ENCODE measurements around the gene VDAC1. TPM values are rescaled to one million over a fixed set of nuclear protein-coding genes. Genes with fewer than 3 reads are reported as not detected.

The VDAC1 gene
- total RNA-seq, 1 donor from 2014 or later = 165 TPM

GRCh38 chr5:134006115-134006514 is 1.3 kb upstream of the VDAC1 start:
- no peak for DNase-seq (ENCODE audit: low spot score)
- Mint-ChIP-seq H3K27ac (ENCODE audit: unreplicated experiment) (no peak overlapping the region), H3K27me3 (ENCODE audit: unreplicated experiment) (peaks cover 15% of the 10 kb centered on the region), H3K36me3 (ENCODE audit: low read depth, unreplicated experiment) (peaks cover 6% of the 10 kb centered on the region), H3K4me1 (ENCODE audit: unreplicated experiment) (peaks cover 28% of the 10 kb centered on the region), H3K9me3 (ENCODE audit: unreplicated experiment) (no peaks in the 10 kb centered on the region), H3K4me3 (ENCODE audit: unreplicated experiment) (peak overlapping the region; percentile 91)
- no peak for TF ChIP-seq CTCF (IDR thresholded peaks at IDR 0.05; ENCODE audit: unreplicated experiment)

- TF ChIP-seq CTCF (IDR thresholded peaks at IDR 0.05; ENCODE audit: unreplicated experiment) = no peak
- peaks cover 6% of the 10 kb centered on the region for H3K36me3 Mint-ChIP-seq (ENCODE audit: low read depth, unreplicated experiment)
- no peaks in the 10 kb centered on the region for H3K9me3 Mint-ChIP-seq (ENCODE audit: unreplicated experiment)
- H3K27me3 Mint-ChIP-seq (ENCODE audit: unreplicated experiment) = peaks cover 15% of the 10 kb centered on the region
- no peak for DNase-seq (ENCODE audit: low spot score)
- H3K4me1 Mint-ChIP-seq (ENCODE audit: unreplicated experiment) = peaks cover 32% of the 10 kb centered on the region
- peak overlapping the region; percentile 91 for H3K4me3 Mint-ChIP-seq (ENCODE audit: unreplicated experiment)
- peak overlapping the region; percentile 81 for H3K27ac Mint-ChIP-seq (ENCODE audit: unreplicated experiment)
Measured at GRCh38 chr5:134005417-134006061, 764 bp upstream of the VDAC1 start.

GRCh38 chr5:134003817-134004625 is 754 bp downstream of the VDAC1 start:
- Mint-ChIP-seq H3K4me1 (ENCODE audit: unreplicated experiment) (peaks cover 38% of the 10 kb centered on the region), H3K4me3 (ENCODE audit: unreplicated experiment) (peak overlapping the region; percentile 94), H3K9me3 (ENCODE audit: unreplicated experiment) (no peaks in the 10 kb centered on the region), H3K27me3 (ENCODE audit: unreplicated experiment) (peaks cover 15% of the 10 kb centered on the region), H3K36me3 (ENCODE audit: low read depth, unreplicated experiment) (peaks cover 6% of the 10 kb centered on the region), H3K27ac (ENCODE audit: unreplicated experiment) (peak overlapping the region; percentile 80)
- DNase-seq (ENCODE audit: low spot score) = no peak
- no peak for TF ChIP-seq CTCF (IDR thresholded peaks at IDR 0.05; ENCODE audit: unreplicated experiment)

- Mint-ChIP-seq H3K4me1 (ENCODE audit: unreplicated experiment) (peaks cover 38% of the 10 kb centered on the region), H3K4me3 (ENCODE audit: unreplicated experiment) (peak overlapping the region; percentile 94), H3K9me3 (ENCODE audit: unreplicated experiment) (no peaks in the 10 kb centered on the region), H3K36me3 (ENCODE audit: low read depth, unreplicated experiment) (peaks cover 6% of the 10 kb centered on the region), H3K27me3 (ENCODE audit: unreplicated experiment) (peaks cover 15% of the 10 kb centered on the region), H3K27ac (ENCODE audit: unreplicated experiment) (peak overlapping the region; percentile 80)
- DNase-seq (ENCODE audit: low spot score) = no peak
- TF ChIP-seq CTCF (IDR thresholded peaks at IDR 0.05; ENCODE audit: unreplicated experiment) = no peak
Measured at GRCh38 chr5:134003064-134003816, 1.5 kb downstream of the VDAC1 start.
